Osteoblast (primary cell): ENCODE results near the gene ADPRS. TPM values are rescaled to one million over a fixed set of nuclear protein-coding genes. Genes with fewer than 3 reads are reported as not detected.

Experiments used
- DNase-seq: peaks from one replicate; pipeline ENCODE4 v3.0.0; 2011; ENCODE audit warnings: low spot score, mixed read lengths; ENCODE audit not compliant: insufficient read length; ENCODE audit errors: missing footprints
- H2AFZ ChIP-seq: 2 replicates; pipeline ENCODE4 v1.6.0; 2011; ENCODE audit warnings: mild to moderate bottlenecking, low read length
- H3K27ac ChIP-seq: 2 replicates; pipeline ENCODE4 v1.5.1; 2011; ENCODE audit warnings: mild to moderate bottlenecking, low read depth, low read length, moderate library complexity
- H3K27me3 ChIP-seq: 2 replicates; pipeline ENCODE4 v1.6.0; 2012; ENCODE audit warnings: mild to moderate bottlenecking, control low read depth, inconsistent platforms, low read length, moderate library complexity; ENCODE audit not compliant: insufficient read depth
- H3K36me3 ChIP-seq: 2 replicates; pipeline ENCODE4 v1.5.1; 2011; ENCODE audit warnings: mild to moderate bottlenecking, low read length, control low read depth, moderate library complexity; ENCODE audit not compliant: insufficient read depth
- H3K4me1 ChIP-seq: 2 replicates; pipeline ENCODE4 v1.5.1; 2011; ENCODE audit warnings: mild to moderate bottlenecking, low read length, control low read depth, moderate library complexity; ENCODE audit not compliant: insufficient read depth
- H3K4me2 ChIP-seq: 2 replicates; pipeline ENCODE4 v1.6.0; 2011; ENCODE audit warnings: mild to moderate bottlenecking, low read length; ENCODE audit not compliant: insufficient read depth
- H3K4me3 ChIP-seq: fragments of 200-600 bp; sonication (generic); 3 replicates; pipeline ENCODE4 v1.5.1; 2012; ENCODE audit warnings: mild to moderate bottlenecking, low read length, inconsistent platforms; ENCODE audit not compliant: insufficient read depth
- H3K79me2 ChIP-seq: 2 replicates; pipeline ENCODE4 v1.6.0; 2012; ENCODE audit warnings: mild to moderate bottlenecking, low read length, control low read depth, inconsistent platforms; ENCODE audit not compliant: insufficient read depth
- H3K9me3 ChIP-seq: 2 replicates; pipeline ENCODE4 v1.5.1; 2011; ENCODE audit warnings: low read depth, low read length, control low read depth
- H4K20me1 ChIP-seq: 2 replicates; pipeline ENCODE4 v1.6.0; 2012; ENCODE audit warnings: mild to moderate bottlenecking, low read length, control low read depth; ENCODE audit not compliant: insufficient read depth
- CTCF ChIP-seq: IDR thresholded peaks from 2 replicates; pipeline ENCODE4 v1.5.1; 2011; ENCODE audit warnings: mild to moderate bottlenecking, low read depth, low read length, moderate library complexity; ENCODE audit errors: extremely low read depth
- total RNA-seq: library from RNA; depleted of rRNA; stranded (reverse); fragments of >200 nt; gene quantifications from 2 replicates; pipeline ENCODE4 v1.2.3, GENCODE V29; 2012

Gene ADPRS
- total RNA-seq, 1 donor: 24.2 TPM

GRCh38 chr1:36136535-36136934 is 47.8 kb downstream of the ADPRS start:
- H3K27ac ChIP-seq: peak overlapping the region; percentile 89
- no peaks in the 10 kb centered on the region for H3K27me3 ChIP-seq
- no peak for TF ChIP-seq CTCF
- peak; percentile 96 for DNase-seq
- H3K79me2 ChIP-seq: peaks cover 40% of the 10 kb centered on the region
- peaks cover 12% of the 10 kb centered on the region for H4K20me1 ChIP-seq
- peaks cover 59% of the 10 kb centered on the region for H3K4me1 ChIP-seq
- peak overlapping the region; percentile 39 for H3K4me2 ChIP-seq
- H2AFZ ChIP-seq: no peak overlapping the region
- no peak overlapping the region for H3K4me3 ChIP-seq
- H3K36me3 ChIP-seq: peaks cover 25% of the 10 kb centered on the region
- no peaks in the 10 kb centered on the region for H3K9me3 ChIP-seq

- H3K4me2 ChIP-seq: no peak overlapping the region
Measured at GRCh38 chr1:36137226-36137625, 48.5 kb downstream of the ADPRS start.

GRCh38 chr1:36137776-36138175 is 49.1 kb downstream of the ADPRS start:
- Histone ChIP-seq H3K9me3 (no peaks in the 10 kb centered on the region), H3K79me2 (peaks cover 52% of the 10 kb centered on the region), H3K4me2 (no peak overlapping the region), H3K36me3 (peaks cover 25% of the 10 kb centered on the region), H3K27me3 (no peaks in the 10 kb centered on the region), H2AFZ (no peak overlapping the region), H4K20me1 (peaks cover 16% of the 10 kb centered on the region), H3K4me3 (no peak overlapping the region), H3K27ac (peak overlapping the region; percentile 89), H3K4me1 (peaks cover 62% of the 10 kb centered on the region)
- TF ChIP-seq CTCF: no peak
- DNase-seq: no peak

More at GRCh38 chr1:36137226-36137625, 48.5 kb downstream of the ADPRS start:
- Histone ChIP-seq H3K9me3 (no peaks in the 10 kb centered on the region), H3K27me3 (no peaks in the 10 kb centered on the region), H2AFZ (no peak overlapping the region), H3K4me3 (no peak overlapping the region), H4K20me1 (peaks cover 15% of the 10 kb centered on the region), H3K4me1 (peaks cover 62% of the 10 kb centered on the region), H3K79me2 (peaks cover 46% of the 10 kb centered on the region), H3K36me3 (peaks cover 25% of the 10 kb centered on the region), H3K27ac (peak overlapping the region; percentile 89)
- no peak for DNase-seq
- no peak for TF ChIP-seq CTCF

GRCh38 chr1:36139521-36139920 is 50.8 kb downstream of the ADPRS start:
- peaks cover 69% of the 10 kb centered on the region for H3K79me2 ChIP-seq
- no peak overlapping the region for H3K4me2 ChIP-seq
- H4K20me1 ChIP-seq: peaks cover 20% of the 10 kb centered on the region
- H3K9me3 ChIP-seq: no peaks in the 10 kb centered on the region
- H3K27ac ChIP-seq: no peak overlapping the region
- no peak for DNase-seq
- peaks cover 45% of the 10 kb centered on the region for H3K4me1 ChIP-seq
- H3K27me3 ChIP-seq: no peaks in the 10 kb centered on the region
- TF ChIP-seq CTCF: no peak
- H3K36me3 ChIP-seq: peaks cover 25% of the 10 kb centered on the region
- no peak overlapping the region for H3K4me3 ChIP-seq
- no peak overlapping the region for H2AFZ ChIP-seq
